Colon (tissue), 2 donors: ENCODE results near the gene SOX6.
"Not testable (repeated sequence)": the region's sequence is repeated elsewhere in the genome, so short reads cannot be mapped to it uniquely, and the experiment has no call there.

ENCODE experiments used
- FAIRE-seq: peaks from 2 replicates; lab custom pipeline; 2012; peaks lifted over from hg19 to GRCh38; lab: Jason Lieb, UNC
- donor health status: control.
- donor health status: control.

Gene SOX6

GRCh38 chr11:16034074-16034473 lies 322.3 kb downstream of the SOX6 start:
- no peak for FAIRE-seq

- FAIRE-seq: no peak
These were observed 323.4 kb downstream of the SOX6 start for GRCh38 chr11:16032974-16033373.

DNA sequence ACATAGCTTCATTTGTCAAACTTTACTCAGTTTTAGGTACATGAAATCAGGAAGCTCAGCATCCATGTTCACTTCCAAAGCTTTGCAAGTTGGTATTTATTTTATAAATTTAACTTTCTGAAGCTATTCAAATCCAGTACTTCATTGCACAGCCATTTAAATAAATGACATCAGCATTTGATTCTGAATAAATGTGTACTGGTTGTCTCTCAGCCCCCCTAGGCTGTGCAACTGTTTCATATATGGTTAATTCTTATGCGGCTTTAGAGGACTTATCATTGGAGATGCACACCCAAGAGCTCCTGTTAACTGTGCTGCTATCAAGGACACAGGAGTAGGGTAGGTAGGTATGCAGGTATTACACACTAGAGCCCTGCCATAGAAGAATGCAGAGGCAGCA lies 325.1 kb downstream of the SOX6 start:
- FAIRE-seq: no peak

DNA sequence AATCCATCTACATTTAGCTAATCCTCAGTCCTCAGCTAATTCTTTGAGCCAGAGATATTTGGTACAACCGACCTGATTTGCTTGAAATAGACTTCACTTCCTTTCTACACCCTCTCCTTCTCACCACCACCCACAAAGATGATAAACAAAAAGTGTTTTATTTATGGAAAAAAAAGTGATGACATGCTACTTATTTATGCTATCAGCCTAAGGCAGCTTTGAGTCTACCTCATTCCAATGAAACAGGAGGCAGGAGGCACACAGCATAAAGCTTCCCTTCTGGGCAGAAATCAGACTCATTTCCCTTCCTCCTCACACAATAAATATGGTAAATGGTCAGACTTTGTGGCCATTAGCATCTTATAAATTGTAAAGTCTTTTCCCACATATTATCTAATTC lies 325.7 kb downstream of the SOX6 start:
- FAIRE-seq: no peak

DNA sequence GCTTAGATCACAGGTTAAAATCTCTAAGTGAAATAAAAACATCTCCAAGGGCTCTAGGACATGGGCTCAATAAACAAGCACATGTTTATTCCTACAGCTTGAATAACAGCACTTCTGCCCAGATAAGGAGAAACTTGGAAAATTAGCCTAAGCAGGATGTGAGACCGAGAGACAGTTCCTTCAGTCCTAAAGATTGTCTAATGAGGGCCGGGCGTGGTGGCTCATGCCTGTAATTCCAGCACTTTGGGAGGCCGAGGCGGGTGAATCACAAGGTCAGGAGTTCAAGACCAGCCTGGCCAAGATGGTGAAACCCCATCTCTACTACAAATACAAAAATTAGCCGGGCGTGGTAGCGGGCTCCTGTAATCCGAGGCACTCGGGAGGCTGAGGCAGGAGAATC lies 327.2 kb downstream of the SOX6 start:
- FAIRE-seq: not testable (repeated sequence)

DNA sequence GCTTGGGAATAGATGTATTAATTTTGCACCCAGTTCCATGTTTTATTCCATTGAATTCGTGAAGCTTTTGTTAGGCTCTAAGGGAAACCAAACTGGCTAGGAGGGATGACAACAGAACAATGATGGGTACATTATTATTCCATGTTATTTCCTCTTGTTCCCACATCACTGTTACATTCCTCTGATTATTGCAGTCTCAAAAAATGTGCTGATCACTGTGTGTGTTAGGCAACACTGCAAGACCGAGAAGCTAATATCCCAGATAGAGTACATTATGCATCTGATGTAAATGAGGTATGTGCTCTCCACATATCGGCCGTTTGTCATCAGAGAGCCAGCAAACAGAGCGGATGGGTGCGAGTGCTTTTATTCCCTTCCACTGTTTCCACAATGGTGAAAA lies 327.9 kb downstream of the SOX6 start:
- no peak for FAIRE-seq

GRCh38 chr11:16027621-16028020 lies 328.7 kb downstream of the SOX6 start:
- no peak for FAIRE-seq

GRCh38 chr11:16026849-16027248 lies 329.5 kb downstream of the SOX6 start:
- no peak for FAIRE-seq

GRCh38 chr11:16018931-16019330 lies 337.4 kb downstream of the SOX6 start:
- no peak for FAIRE-seq

DNA sequence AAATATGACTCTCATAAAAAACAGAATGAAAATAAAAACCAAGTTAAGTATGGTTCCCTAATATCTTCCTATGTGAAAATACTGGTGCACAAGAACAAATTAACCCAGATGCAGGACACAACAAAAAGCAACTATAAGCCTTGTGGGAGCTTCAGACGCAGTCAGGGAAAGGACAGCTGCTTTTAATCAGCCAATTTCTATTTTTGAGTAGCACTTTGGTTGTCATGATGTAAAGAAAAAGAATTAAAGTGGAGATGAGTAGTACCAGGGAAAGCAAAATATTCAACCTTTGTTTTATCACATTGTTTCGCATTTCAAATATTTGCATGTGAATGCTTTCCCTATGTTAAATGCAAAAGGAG lies 339.9 kb downstream of the SOX6 start:
- FAIRE-seq: no peak

GRCh38 chr11:16015741-16016467 lies 340.4 kb downstream of the SOX6 start:
- FAIRE-seq: no peak

GRCh38 chr11:16013649-16014275 lies 342.6 kb downstream of the SOX6 start:
- FAIRE-seq: no peak

DNA sequence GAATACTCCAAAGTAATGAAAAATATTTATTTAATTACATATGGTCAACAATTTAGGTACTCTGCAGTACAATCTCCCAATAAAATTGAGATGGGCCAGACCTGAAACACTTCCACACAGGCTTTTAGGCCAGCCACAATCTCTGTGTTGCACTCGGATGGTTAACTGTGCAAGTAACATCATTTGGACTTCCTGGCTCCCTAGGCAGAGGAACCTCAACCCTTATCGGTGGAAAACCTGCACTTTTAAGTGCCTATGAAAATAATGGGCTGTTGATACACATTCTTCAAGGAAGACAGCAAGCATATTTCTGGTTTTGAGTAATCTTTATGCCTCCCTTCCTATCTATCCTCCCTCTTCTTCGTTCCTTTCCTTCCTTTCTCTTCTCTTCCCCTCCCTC lies 343.1 kb downstream of the SOX6 start:
- no peak for FAIRE-seq

GRCh38 chr11:16012125-16012751 lies 344.1 kb downstream of the SOX6 start:
- FAIRE-seq: no peak

DNA sequence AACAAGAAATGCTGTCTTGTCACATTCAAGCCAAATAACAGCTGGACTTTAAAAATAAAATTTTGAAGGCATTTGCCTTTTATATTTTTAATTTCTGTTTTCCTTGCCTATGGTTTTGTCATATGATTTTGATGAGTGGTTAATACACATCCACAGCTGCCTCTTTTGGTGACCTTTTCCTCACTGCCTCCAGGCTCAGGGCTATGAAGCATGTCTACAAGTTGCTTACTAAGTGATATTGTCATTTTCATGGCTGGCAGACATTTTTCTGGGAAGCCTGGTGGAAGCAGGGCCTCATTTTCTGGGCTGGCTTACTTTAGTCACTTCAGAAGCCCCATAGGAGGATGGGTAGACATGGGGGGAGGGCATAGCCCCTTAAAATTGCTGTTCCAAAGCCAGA lies 344.9 kb downstream of the SOX6 start:
- no peak for FAIRE-seq

GRCh38 chr11:16009021-16009420 lies 347.3 kb downstream of the SOX6 start:
- no peak for FAIRE-seq

DNA sequence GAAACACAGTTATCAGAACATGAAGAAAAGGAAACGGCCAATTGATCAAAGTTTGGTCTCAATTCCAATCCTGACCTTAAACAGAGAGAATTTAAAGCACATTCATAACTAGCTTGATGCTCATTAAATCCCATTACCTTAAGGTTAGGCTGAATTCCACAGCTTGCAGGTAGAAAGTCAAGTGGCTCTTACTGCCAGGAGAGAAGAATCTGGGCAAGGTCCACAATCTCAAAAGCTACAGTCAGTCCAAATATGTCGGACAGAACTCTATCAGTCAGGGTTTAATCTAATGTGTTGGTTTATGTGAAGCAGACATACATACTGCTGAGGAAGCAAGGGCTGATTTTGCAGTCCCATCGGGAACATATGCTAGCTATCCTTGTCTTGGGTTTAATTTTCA lies 348.8 kb downstream of the SOX6 start:
- no peak for FAIRE-seq

DNA sequence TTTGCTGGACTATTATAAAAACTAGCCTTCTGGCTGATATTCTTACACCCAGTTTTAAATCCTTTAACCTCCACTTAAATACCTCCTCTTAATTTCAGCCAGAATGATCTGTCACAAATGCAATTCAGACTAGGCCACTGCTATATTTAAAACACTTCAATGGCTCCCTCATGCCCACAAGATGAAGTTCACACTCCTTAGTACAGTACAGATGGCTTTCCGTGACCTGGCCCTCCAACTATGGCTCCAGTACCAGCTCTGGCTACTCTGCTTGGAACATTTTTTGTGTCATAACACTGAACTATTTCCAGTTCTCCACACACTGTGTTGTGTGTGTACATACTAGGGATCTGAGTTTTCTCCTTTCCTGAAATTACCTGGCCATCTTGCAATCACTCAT lies 353.4 kb downstream of the SOX6 start:
- no peak for FAIRE-seq

DNA sequence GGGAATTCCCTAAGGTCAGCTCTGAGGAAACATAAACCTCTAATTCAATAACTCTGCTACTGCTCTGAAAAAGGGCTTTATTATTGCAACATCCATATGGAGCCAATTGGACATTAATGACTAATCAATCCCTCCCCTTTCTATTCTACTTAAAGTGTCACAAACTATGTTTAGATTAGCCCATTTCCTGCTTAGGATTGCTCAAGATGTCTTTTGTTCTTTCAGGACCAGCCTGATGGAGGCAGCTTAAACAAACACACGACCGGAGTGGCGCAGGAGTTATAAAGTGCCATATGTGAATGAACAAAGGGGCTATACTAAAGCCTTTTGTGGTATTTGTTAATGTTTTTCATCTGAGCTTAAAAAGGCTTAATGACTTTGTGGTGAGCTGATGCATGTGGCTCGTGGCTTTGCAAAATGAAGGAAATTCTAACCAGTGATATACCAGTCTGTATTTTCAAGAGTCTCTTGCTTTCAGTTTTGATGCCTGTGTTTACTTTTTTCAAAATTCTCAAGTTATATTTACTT lies 354.4 kb downstream of the SOX6 start:
- no peak for FAIRE-seq

DNA sequence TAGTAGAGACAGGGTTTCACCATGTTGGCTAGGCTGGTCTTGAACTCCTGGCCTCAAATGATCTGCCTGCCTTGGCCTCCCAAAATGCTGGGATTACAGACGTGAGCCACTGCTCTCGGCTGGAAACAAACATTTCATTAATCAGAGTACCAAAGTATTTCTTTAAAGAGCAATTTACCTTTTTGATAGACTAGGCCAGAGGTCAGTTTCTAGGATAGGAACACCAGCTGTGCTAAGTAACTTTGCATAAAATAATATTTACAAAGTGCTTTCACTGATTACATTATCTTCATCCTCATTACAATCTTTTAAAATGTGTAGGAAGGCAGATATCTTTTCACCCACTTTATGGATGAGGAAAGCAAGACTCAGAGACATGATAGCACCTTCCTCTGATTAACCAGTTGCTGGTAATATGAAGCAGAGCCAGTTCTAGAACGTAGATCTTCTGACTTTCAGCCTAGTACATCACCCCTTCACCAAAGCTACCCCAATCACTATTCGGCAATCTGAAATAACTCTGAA lies 355.2 kb downstream of the SOX6 start:
- no peak for FAIRE-seq

- FAIRE-seq: no peak
These were observed 356.3 kb downstream of the SOX6 start for GRCh38 chr11:16000065-16000464.

DNA sequence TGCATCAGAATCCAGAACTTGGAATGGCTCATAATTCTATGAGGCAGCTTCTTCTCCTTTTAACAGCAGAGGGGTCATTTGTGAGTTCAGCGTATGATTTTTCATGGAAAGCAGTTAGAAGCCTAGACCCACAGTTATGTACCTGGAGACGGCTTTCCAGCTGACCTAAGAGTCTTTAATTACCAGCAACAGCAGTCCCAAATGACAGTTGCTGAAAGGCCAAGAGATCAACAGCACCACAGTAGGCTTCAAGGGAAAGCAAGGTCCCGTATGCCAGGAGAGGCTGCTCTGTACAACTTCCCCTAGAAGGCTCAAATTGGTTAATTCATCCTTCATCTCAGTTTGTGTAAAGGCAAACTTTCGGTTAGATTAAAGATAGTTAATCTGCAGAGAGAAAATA lies 363.0 kb downstream of the SOX6 start:
- FAIRE-seq: no peak

GRCh38 chr11:15991215-15991614 lies 365.1 kb downstream of the SOX6 start:
- FAIRE-seq: no peak
